ENCODE measurements around the gene SAMD11.

The SAMD11 gene

DNA sequence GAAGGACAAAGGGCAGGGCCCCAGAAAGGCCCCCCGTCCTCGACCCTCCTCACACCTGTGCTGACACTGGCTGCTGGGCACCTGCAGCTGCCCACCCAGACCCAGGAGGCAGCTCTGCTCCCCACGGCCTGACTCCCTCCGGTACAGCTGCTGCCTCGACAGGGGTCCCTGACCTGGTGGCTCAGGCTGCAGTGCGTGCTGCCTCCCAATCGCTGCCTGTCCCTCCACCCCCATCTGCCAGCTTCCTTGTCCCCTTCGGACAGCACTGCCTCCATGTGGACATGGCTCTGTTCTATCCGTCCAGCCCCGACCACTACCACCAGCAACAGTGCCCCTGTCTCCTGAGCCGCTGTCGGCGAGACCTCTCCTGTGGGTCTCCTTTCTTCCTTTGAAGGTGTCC lies 31.2 kb downstream of the SAMD11 start:
- H4K20me1 ChIP-seq (ENCODE audit: insufficient read depth, low read length, poor library complexity, severe bottlenecking), result peaks cover 14% of the 10 kb centered on the region
- no peaks in the 10 kb centered on the region for H3K9me2 ChIP-seq (replicated peaks; ENCODE audit: low read depth, low read length)
- TF ChIP-seq, protein P1, sequence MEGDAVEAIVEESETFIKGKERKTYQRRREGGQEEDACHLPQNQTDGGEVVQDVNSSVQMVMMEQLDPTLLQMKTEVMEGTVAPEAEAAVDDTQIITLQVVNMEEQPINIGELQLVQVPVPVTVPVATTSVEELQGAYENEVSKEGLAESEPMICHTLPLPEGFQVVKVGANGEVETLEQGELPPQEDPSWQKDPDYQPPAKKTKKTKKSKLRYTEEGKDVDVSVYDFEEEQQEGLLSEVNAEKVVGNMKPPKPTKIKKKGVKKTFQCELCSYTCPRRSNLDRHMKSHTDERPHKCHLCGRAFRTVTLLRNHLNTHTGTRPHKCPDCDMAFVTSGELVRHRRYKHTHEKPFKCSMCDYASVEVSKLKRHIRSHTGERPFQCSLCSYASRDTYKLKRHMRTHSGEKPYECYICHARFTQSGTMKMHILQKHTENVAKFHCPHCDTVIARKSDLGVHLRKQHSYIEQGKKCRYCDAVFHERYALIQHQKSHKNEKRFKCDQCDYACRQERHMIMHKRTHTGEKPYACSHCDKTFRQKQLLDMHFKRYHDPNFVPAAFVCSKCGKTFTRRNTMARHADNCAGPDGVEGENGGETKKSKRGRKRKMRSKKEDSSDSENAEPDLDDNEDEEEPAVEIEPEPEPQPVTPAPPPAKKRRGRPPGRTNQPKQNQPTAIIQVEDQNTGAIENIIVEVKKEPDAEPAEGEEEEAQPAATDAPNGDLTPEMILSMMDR (conservative IDR thresholded peaks at IDR 0.05; ENCODE audit: low read length), result no peak
- TF ChIP-seq EZH2phosphoT487 (IDR thresholded peaks at IDR 0.05; ENCODE audit: borderline replicate concordance), result no peak
- H2AFZ ChIP-seq (ENCODE audit: low read length), result no peak overlapping the region
- H3F3A ChIP-seq (ENCODE audit: low read depth), result no peaks in the 10 kb centered on the region
- no peaks in the 10 kb centered on the region for H3K27me3 ChIP-seq (ENCODE audit: insufficient read depth, low read length, poor library complexity, severe bottlenecking)
- H3K4me2 ChIP-seq (ENCODE audit: low read depth, low read length, poor library complexity, severe bottlenecking), result no peak overlapping the region
- H3K9me3 ChIP-seq (ENCODE audit: insufficient read depth, low read depth, low read length), result no peaks in the 10 kb centered on the region
- H3K9ac ChIP-seq (ENCODE audit: low read depth, low read length, poor library complexity, severe bottlenecking), result no peak overlapping the region
- peaks cover 12% of the 10 kb centered on the region for H3K4me1 ChIP-seq (ENCODE audit: insufficient read depth, low read length, poor library complexity, severe bottlenecking)
- no peak overlapping the region for H3K4me3 ChIP-seq (ENCODE audit: low read length, poor library complexity, severe bottlenecking)
- peaks cover 50% of the 10 kb centered on the region; the same call in 1 of the 2 replicates for H3K36me3 ChIP-seq (ENCODE audit: insufficient read depth, low read length)
- peaks cover 29% of the 10 kb centered on the region for H3K79me2 ChIP-seq (ENCODE audit: insufficient read depth, low read length)

DNA sequence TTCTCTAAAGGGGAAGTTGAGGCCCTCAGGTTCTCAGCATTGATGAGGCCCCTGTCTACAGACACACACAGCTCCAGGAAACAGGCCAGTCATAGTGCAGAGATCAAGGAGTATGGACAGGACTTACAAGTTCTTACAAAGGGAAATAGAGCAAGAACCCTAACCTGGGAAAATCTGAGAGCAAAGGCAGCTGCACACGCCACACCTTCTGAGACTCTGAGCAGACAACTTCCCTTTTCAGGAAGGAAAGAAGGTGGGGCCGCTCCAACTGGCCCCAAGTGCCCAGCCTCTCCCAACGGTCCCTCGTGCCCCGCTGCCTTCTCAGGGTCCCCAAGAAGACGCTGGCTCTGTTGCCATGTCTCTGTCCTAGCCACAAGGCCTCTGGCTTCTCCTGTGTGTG lies 31.8 kb downstream of the SAMD11 start:
- H3K4me3 ChIP-seq (ENCODE audit: low read length, poor library complexity, severe bottlenecking), result no peak overlapping the region
- no peaks in the 10 kb centered on the region for H3F3A ChIP-seq (ENCODE audit: low read depth)
- H3K27me3 ChIP-seq (ENCODE audit: insufficient read depth, low read length, poor library complexity, severe bottlenecking), result no peaks in the 10 kb centered on the region
- peaks cover 29% of the 10 kb centered on the region for H3K79me2 ChIP-seq (ENCODE audit: insufficient read depth, low read length)
- peaks cover 45% of the 10 kb centered on the region; the same call in 1 of the 2 replicates for H3K36me3 ChIP-seq (ENCODE audit: insufficient read depth, low read length)
- no peak overlapping the region for H2AFZ ChIP-seq (ENCODE audit: low read length)
- H3K9ac ChIP-seq (ENCODE audit: low read depth, low read length, poor library complexity, severe bottlenecking), result no peak overlapping the region
- no peak overlapping the region for H3K4me2 ChIP-seq (ENCODE audit: low read depth, low read length, poor library complexity, severe bottlenecking)
- H3K9me2 ChIP-seq (replicated peaks; ENCODE audit: low read depth, low read length), result no peaks in the 10 kb centered on the region
- H3K9me3 ChIP-seq (ENCODE audit: insufficient read depth, low read depth, low read length), result no peaks in the 10 kb centered on the region
- peaks cover 14% of the 10 kb centered on the region for H4K20me1 ChIP-seq (ENCODE audit: insufficient read depth, low read length, poor library complexity, severe bottlenecking)
- peaks cover 12% of the 10 kb centered on the region for H3K4me1 ChIP-seq (ENCODE audit: insufficient read depth, low read length, poor library complexity, severe bottlenecking)
- TF ChIP-seq EZH2phosphoT487 (IDR thresholded peaks at IDR 0.05; ENCODE audit: borderline replicate concordance), result no peak
- TF ChIP-seq, protein P1 (conservative IDR thresholded peaks at IDR 0.05; ENCODE audit: low read length), result no peak

DNA sequence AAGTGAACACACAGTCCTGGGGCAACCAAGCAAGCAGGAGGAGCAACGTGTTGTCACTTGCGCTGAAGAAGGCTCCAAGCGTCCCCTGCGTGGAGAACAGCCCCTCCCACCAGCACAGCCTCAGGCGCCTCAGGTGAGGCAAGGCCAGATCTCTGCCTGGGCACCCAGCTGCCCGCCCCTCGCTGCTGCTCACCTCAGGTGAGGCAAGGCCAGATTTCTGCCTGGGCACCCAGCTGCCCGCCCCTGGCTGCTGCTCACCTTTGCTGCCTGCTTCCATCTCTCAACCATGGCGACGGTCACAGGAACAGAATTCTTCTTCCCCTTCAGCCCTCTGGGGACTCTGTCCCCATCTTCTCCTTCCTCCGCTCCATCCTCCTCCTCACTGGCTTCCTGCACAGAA lies 32.9 kb downstream of the SAMD11 start:
- H3K9me3 ChIP-seq (ENCODE audit: insufficient read depth, low read depth, low read length), result no peaks in the 10 kb centered on the region
- H3K4me2 ChIP-seq (ENCODE audit: low read depth, low read length, poor library complexity, severe bottlenecking), result peak overlapping the region; percentile 98
- peaks cover 29% of the 10 kb centered on the region for H3K79me2 ChIP-seq (ENCODE audit: insufficient read depth, low read length)
- peaks cover 15% of the 10 kb centered on the region for H3K4me1 ChIP-seq (ENCODE audit: insufficient read depth, low read length, poor library complexity, severe bottlenecking)
- no peaks in the 10 kb centered on the region for H3F3A ChIP-seq (ENCODE audit: low read depth)
- H4K20me1 ChIP-seq (ENCODE audit: insufficient read depth, low read length, poor library complexity, severe bottlenecking), result peaks cover 14% of the 10 kb centered on the region
- H3K27me3 ChIP-seq (ENCODE audit: insufficient read depth, low read length, poor library complexity, severe bottlenecking), result no peaks in the 10 kb centered on the region
- TF ChIP-seq, protein P1 (conservative IDR thresholded peaks at IDR 0.05; ENCODE audit: low read length), result no peak
- no peak for TF ChIP-seq EZH2phosphoT487 (IDR thresholded peaks at IDR 0.05; ENCODE audit: borderline replicate concordance)
- no peak overlapping the region for H3K9ac ChIP-seq (ENCODE audit: low read depth, low read length, poor library complexity, severe bottlenecking)
- H3K36me3 ChIP-seq (ENCODE audit: insufficient read depth, low read length), result peaks cover 40% of the 10 kb centered on the region; the same call in 1 of the 2 replicates
- no peaks in the 10 kb centered on the region for H3K9me2 ChIP-seq (replicated peaks; ENCODE audit: low read depth, low read length)
- H3K4me3 ChIP-seq (ENCODE audit: low read length, poor library complexity, severe bottlenecking), result no peak overlapping the region
- H2AFZ ChIP-seq (ENCODE audit: low read length), result no peak overlapping the region
